Measurements from ENCODE around the gene AP2A2.

GRCh38 chr11:969651-970205, 44.1 kb downstream of the AP2A2 start:
- TF ChIP-seq CTCF (IDR thresholded peaks at IDR 0.05 in 2 of 3, conservative IDR thresholded peaks at IDR 0.05 in 1 of 3; ENCODE audit: borderline replicate concordance in 1 of 3, insufficient read depth in 1 of 3, low read depth in 2 of 3, low read length in 2 of 3) = no peak
- no peak for TF ChIP-seq POLR2A (IDR thresholded peaks at IDR 0.05; ENCODE audit: borderline replicate concordance, extremely low read depth, insufficient read depth, insufficient read length)
- no peak for TF ChIP-seq RAD21 (IDR thresholded peaks at IDR 0.05; ENCODE audit: low read depth)
- TF ChIP-seq CEBPB (IDR thresholded peaks at IDR 0.05; ENCODE audit: low read depth) = no peak
- no peak for TF ChIP-seq SP1 (IDR thresholded peaks at IDR 0.05; ENCODE audit: low read depth)
- no peak for TF ChIP-seq EZH2 (IDR thresholded peaks at IDR 0.05)
